Bronchial epithelial cell (primary cell): ENCODE data around the gene CRELD1. TPM values are rescaled to one million over a fixed set of nuclear protein-coding genes. Genes with fewer than 3 reads are reported as not detected.

Source experiments
- DNase-seq: peaks from one replicate; pipeline ENCODE4 v3.0.0-alpha.2; 2010; ENCODE audit warnings: low read depth
- FAIRE-seq: peaks from 2 replicates; lab custom pipeline; 2011; peaks lifted over from hg19 to GRCh38; lab: Jason Lieb, UNC
- H3K27me3 ChIP-seq: 2 replicates; pipeline ENCODE4 v1.5.1; 2011; ENCODE audit warnings: low read length; ENCODE audit not compliant: control insufficient read depth, insufficient read depth
- H3K36me3 ChIP-seq: 2 replicates; pipeline ENCODE4 v1.5.1; 2011; ENCODE audit warnings: low read length; ENCODE audit not compliant: control insufficient read depth, insufficient read depth
- H3K4me3 ChIP-seq: 2 replicates; pipeline ENCODE4 v1.5.1; 2011; ENCODE audit warnings: mild to moderate bottlenecking, low read depth, low read length, control low read depth
- CTCF ChIP-seq: IDR thresholded peaks from 2 replicates; pipeline ENCODE4 v1.5.1; 2011; ENCODE audit warnings: mild to moderate bottlenecking, moderate library complexity, low read length, control low read depth, inconsistent platforms; ENCODE audit not compliant: insufficient read depth, severe bottlenecking
- total RNA-seq: library from RNA; depleted of rRNA; stranded (reverse); fragments of >200 nt; gene quantifications from 2 replicates; pipeline ENCODE4 v1.2.1, GENCODE V29; 2014

The CRELD1 gene
- total RNA-seq, 1 donor from 2014 or later = 35.8 TPM

- no peaks in the 10 kb centered on the region for H3K27me3 ChIP-seq
- FAIRE-seq = no peak
- no peak overlapping the region for H3K4me3 ChIP-seq
- no peak for TF ChIP-seq CTCF
- DNase-seq = no peak
- peaks cover 6% of the 10 kb centered on the region for H3K36me3 ChIP-seq
Observed at GRCh38 chr3:9940746-9941145, 7.1 kb downstream of the CRELD1 start.

GRCh38 chr3:9942164-9942563 lies 8.5 kb downstream of the CRELD1 start:
- DNase-seq (no peak), FAIRE-seq (no peak)
- no peaks in the 10 kb centered on the region for H3K27me3 ChIP-seq
- no peak for TF ChIP-seq CTCF
- H3K4me3 ChIP-seq = no peak overlapping the region
- H3K36me3 ChIP-seq = peaks cover 6% of the 10 kb centered on the region

DNA sequence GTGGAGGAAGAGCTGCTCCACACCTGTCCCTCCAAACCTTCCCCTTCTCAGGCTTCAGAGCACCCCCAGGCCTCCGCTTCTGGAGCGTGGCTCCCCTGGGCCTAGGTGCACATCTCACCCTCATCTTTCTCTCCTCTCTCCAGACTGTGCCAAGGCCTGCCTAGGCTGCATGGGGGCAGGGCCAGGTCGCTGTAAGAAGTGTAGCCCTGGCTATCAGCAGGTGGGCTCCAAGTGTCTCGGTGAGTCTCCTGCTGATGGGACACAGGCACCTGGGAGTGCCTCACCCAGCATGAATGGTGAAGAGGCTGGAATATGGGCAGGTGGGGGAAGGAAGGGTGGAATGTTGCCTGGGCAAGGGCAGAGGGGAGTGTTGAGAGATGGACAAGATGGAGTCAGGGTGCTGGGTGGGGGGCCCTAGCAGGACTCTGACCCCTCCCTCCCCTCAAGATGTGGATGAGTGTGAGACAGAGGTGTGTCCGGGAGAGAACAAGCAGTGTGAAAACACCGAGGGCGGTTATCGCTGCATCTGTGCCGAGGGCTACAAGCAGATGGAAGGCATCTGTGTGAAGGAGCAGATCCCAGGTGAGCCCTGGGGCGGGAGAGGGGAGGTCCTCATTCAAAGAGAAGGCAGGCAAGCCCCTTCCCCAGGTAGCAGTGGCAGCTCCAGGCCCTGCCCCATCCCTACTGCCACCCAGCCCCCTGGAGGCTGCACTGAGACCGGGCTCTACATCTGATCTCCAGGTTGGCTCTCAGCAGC lies 9.5 kb downstream of the CRELD1 start:
- TF ChIP-seq CTCF = no peak
- no peak for FAIRE-seq
- H3K4me3 ChIP-seq = no peak overlapping the region
- DNase-seq = no peak
- peaks cover 2% of the 10 kb centered on the region for H3K36me3 ChIP-seq
- no peaks in the 10 kb centered on the region for H3K27me3 ChIP-seq

DNA sequence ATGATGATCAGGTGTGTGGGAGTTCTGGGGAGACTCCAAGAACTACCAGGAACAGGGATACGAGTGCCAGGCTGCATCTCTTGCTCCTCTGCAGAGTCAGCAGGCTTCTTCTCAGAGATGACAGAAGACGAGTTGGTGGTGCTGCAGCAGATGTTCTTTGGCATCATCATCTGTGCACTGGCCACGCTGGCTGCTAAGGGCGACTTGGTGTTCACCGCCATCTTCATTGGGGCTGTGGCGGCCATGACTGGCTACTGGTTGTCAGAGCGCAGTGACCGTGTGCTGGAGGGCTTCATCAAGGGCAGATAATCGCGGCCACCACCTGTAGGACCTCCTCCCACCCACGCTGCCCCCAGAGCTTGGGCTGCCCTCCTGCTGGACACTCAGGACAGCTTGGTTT lies 10.6 kb downstream of the CRELD1 start:
- H3K4me3 ChIP-seq = no peak overlapping the region
- DNase-seq (no peak), FAIRE-seq (no peak)
- H3K36me3 ChIP-seq = peaks cover 2% of the 10 kb centered on the region
- no peaks in the 10 kb centered on the region for H3K27me3 ChIP-seq
- TF ChIP-seq CTCF = no peak

DNA sequence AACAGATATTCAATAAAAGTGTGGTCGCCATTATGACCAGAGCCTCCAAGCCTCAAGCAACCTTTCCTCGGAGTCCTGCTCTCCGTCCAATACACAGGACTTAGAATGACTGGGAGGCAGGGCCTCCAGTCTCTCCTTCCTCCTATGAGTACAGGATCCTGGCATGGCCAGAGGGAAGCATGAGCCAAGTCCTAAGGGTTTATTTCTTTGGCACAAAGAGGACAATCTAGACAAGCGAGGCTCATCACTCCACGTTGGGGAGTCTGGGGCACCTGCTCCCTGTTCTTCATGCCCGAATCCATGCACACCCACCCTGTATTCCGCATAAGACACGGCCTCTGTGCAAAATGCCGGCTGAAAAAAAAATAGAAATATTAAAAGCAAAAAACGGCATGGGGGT lies 11.7 kb downstream of the CRELD1 start:
- no peak for TF ChIP-seq CTCF
- Histone ChIP-seq H3K36me3 (peaks cover 2% of the 10 kb centered on the region), H3K4me3 (no peak overlapping the region), H3K27me3 (no peaks in the 10 kb centered on the region)
- DNase-seq (no peak), FAIRE-seq (no peak)
